ENCODE measurements around the gene DPP6. TPM values are rescaled to one million over a fixed set of nuclear protein-coding genes. Genes with fewer than 3 reads are reported as not detected.

Gene DPP6
- total and polyA plus RNA-seq, 2 experiments from 2014 or later: not detected

- ATAC-seq: peak; percentile 51
- H3K36me3 ChIP-seq (ENCODE audit: insufficient read depth): peaks cover 8% of the 10 kb centered on the region; the same call in 1 of the 2 replicates
- no peak overlapping the region for H3K4me3 ChIP-seq
- no peaks in the 10 kb centered on the region for H3K4me1 ChIP-seq (ENCODE audit: insufficient read depth)
- no peaks in the 10 kb centered on the region for H3K79me2 ChIP-seq (replicated peaks; ENCODE audit: insufficient read depth)
- H3K9me3 Mint-ChIP-seq: no peaks in the 10 kb centered on the region; the same call in 2 of the 3 replicates
- H3K36me3 Mint-ChIP-seq (ENCODE audit: low read depth): no peaks in the 10 kb centered on the region
- no peak overlapping the region for H3K4me2 ChIP-seq
- H3K9me2 ChIP-seq (ENCODE audit: insufficient read depth): no peaks in the 10 kb centered on the region
- no peak for DNase-seq (ENCODE audit: low spot score)
- H3K27ac Mint-ChIP-seq: no peak overlapping the region
- H3K27me3 Mint-ChIP-seq (ENCODE audit: insufficient read depth, low read depth, poor library complexity): peaks cover 3% of the 10 kb centered on the region
- H2AFZ ChIP-seq: no peak overlapping the region
- H4K20me1 ChIP-seq (replicated peaks; ENCODE audit: insufficient read depth): no peaks in the 10 kb centered on the region
- no peaks in the 10 kb centered on the region for H3F3A ChIP-seq (replicated peaks; ENCODE audit: low read depth)
- H3K4me1 Mint-ChIP-seq: peaks cover 22% of the 10 kb centered on the region
- no peak for TF ChIP-seq ZNF114 (CRISPR knock-in tag; IDR thresholded peaks at IDR 0.05)
- TF ChIP-seq CREB1 (CRISPR knock-in tag; IDR thresholded peaks at IDR 0.05; ENCODE audit: low read depth): no peak
- no peak for TF ChIP-seq ETS1 (IDR thresholded peaks at IDR 0.05)
- no peak for TF ChIP-seq EZH2 (IDR thresholded peaks at IDR 0.05; ENCODE audit: low read depth, unreplicated experiment)
- no peak for TF ChIP-seq ZNF462 (CRISPR knock-in tag; IDR thresholded peaks at IDR 0.05)
- no peak for TF ChIP-seq JUNB (IDR thresholded peaks at IDR 0.05; ENCODE audit: unreplicated experiment)
- TF ChIP-seq NANOG (IDR thresholded peaks at IDR 0.05; ENCODE audit: borderline replicate concordance): no peak
- no peak for TF ChIP-seq REST (IDR thresholded peaks at IDR 0.05; ENCODE audit: unreplicated experiment)
- TF ChIP-seq EZH2phosphoT487 (IDR thresholded peaks at IDR 0.05; ENCODE audit: unreplicated experiment): no peak
- no peak for TF ChIP-seq POLR2AphosphoS5 (IDR thresholded peaks at IDR 0.05; ENCODE audit: low read depth)
- TF ChIP-seq ZNF331 (CRISPR knock-in tag; IDR thresholded peaks at IDR 0.05; ENCODE audit: low read depth): no peak
- no peak for TF ChIP-seq STAT1 (IDR thresholded peaks at IDR 0.05; ENCODE audit: unreplicated experiment)
- no peak for TF ChIP-seq CTCF (conservative IDR thresholded peaks at IDR 0.05; ENCODE audit: low read depth in 2 of 2)
- no peaks in the 10 kb centered on the region for H3K27me3 ChIP-seq (ENCODE audit: insufficient read depth)
- H3K27ac ChIP-seq (ENCODE audit: low read depth): no peak overlapping the region
- no peak overlapping the region for H3K4me3 Mint-ChIP-seq
Observed at GRCh38 chr7:154416714-154417113, 364.5 kb downstream of the DPP6 start.
